CD14-positive monocyte (primary cell): Measurements from ENCODE around the gene CXCL3. TPM values are rescaled to one million over a fixed set of nuclear protein-coding genes. Genes with fewer than 3 reads are reported as not detected.

Source experiments
- DNase-seq, 3 donors: peaks; one replicate each; pipeline ENCODE4 v3.0.0-alpha.2; 2011 to 2022
- H2AFZ ChIP-seq: 2 replicates; pipeline ENCODE4 v1.6.0; 2012; ENCODE audit warnings: mild to moderate bottlenecking, low read depth, low read length, inconsistent platforms; ENCODE audit not compliant: insufficient read depth, poor library complexity, severe bottlenecking
- H3K27ac ChIP-seq, 2 donors: 1 replicate in 1 of 2; 2 replicates in 1 of 2; pipeline ENCODE4 v1.5.1; 2012 to 2013; ENCODE audit warnings: low read length in 2 of 2, control low read depth in 1 of 2, inconsistent platforms in 1 of 2, low read depth in 1 of 2, mild to moderate bottlenecking in 1 of 2
- H3K27me3 ChIP-seq, 2 donors: one replicate each; pipeline versions ENCODE4 v1.6.0 to v1.6.1; 2011 to 2013; ENCODE audit warnings: low read length in 2 of 2; ENCODE audit not compliant: control insufficient read depth in 2 of 2, insufficient read depth in 2 of 2
- H3K36me3 ChIP-seq, 2 donors: replicated peaks in 1 of 2; 1 replicate in 1 of 2; 2 replicates in 1 of 2; pipeline versions ENCODE4 v1.5.1 to v1.6.1; 2012 to 2013; ENCODE audit warnings: low read length in 2 of 2, control low read depth in 1 of 2, inconsistent platforms in 1 of 2, mild to moderate bottlenecking in 1 of 2; ENCODE audit not compliant: insufficient read depth in 2 of 2, control insufficient read depth in 1 of 2
- H3K4me1 ChIP-seq, 2 donors: 1 replicate in 1 of 2; 2 replicates in 1 of 2; pipeline versions ENCODE4 v1.5.1 to v1.6.1; 2012 to 2013; ENCODE audit warnings: low read length in 2 of 2, control low read depth in 1 of 2, inconsistent platforms in 1 of 2, mild to moderate bottlenecking in 1 of 2, moderate library complexity in 1 of 2; ENCODE audit not compliant: insufficient read depth in 2 of 2, control insufficient read depth in 1 of 2
- H3K4me2 ChIP-seq: replicated peaks from 2 replicates; pipeline ENCODE3; 2012; ENCODE audit warnings: low read length, moderate library complexity, mild to moderate bottlenecking; ENCODE audit not compliant: poor library complexity, severe bottlenecking; ENCODE audit errors: extremely low read depth
- H3K4me3 ChIP-seq, 3 experiments: fragments of 200-600 bp in 1 of 3; sonication (generic) in 1 of 3; replicated peaks in 1 of 3; 1 replicate in 2 of 3; 2 replicates in 1 of 3; pipeline ENCODE4 v1.5.1; 2011 to 2013; ENCODE audit warnings: low read length in 3 of 3, mild to moderate bottlenecking in 3 of 3, control low read depth in 2 of 3, low read depth in 2 of 3, inconsistent platforms in 1 of 3, moderate library complexity in 1 of 3
- H3K79me2 ChIP-seq: 2 replicates; pipeline ENCODE4 v1.6.0; 2012; ENCODE audit warnings: mild to moderate bottlenecking, control low read depth, inconsistent platforms, low read length, moderate library complexity; ENCODE audit not compliant: insufficient read depth
- H3K9ac ChIP-seq: 2 replicates; pipeline ENCODE4 v1.6.0; 2017; ENCODE audit warnings: low read length, mild to moderate bottlenecking; ENCODE audit not compliant: insufficient read depth, poor library complexity, severe bottlenecking
- H3K9me3 ChIP-seq, 2 donors: replicated peaks in 1 of 2; 1 replicate in 1 of 2; 2 replicates in 1 of 2; pipeline versions ENCODE4 v1.5.1 to v1.6.1; 2012 to 2013; ENCODE audit warnings: low read length in 2 of 2, control low read depth in 1 of 2; ENCODE audit not compliant: control insufficient read depth in 1 of 2, insufficient read depth in 1 of 2
- H4K20me1 ChIP-seq: 2 replicates; pipeline ENCODE4 v1.6.0; 2012; ENCODE audit warnings: mild to moderate bottlenecking, low read length, control low read depth, moderate library complexity; ENCODE audit not compliant: insufficient read depth
- H3K27ac Mint-ChIP-seq, 7 donors: one replicate each; pipeline ENCODE4 v1.8.0; 2020; ENCODE audit warnings: mild to moderate bottlenecking in 7 of 7, mixed read lengths in 7 of 7, moderate library complexity in 6 of 7, inconsistent platforms in 2 of 7
- H3K27me3 Mint-ChIP-seq, 3 donors: one replicate each; pipeline ENCODE4 v1.8.0; 2021 to 2022; ENCODE audit warnings: low read depth in 3 of 3, mild to moderate bottlenecking in 3 of 3, mixed read lengths in 3 of 3, moderate library complexity in 3 of 3, inconsistent platforms in 1 of 3
- H3K36me3 Mint-ChIP-seq, 2 donors: one replicate each; pipeline ENCODE4 v1.8.0; 2020; ENCODE audit warnings: mixed read lengths in 2 of 2, inconsistent platforms in 1 of 2, mild to moderate bottlenecking in 1 of 2
- H3K4me1 Mint-ChIP-seq: one replicate; pipeline ENCODE4 v1.8.0; 2020; ENCODE audit warnings: mild to moderate bottlenecking, mixed read lengths
- H3K4me3 Mint-ChIP-seq, 2 donors: one replicate each; pipeline ENCODE4 v1.8.0; 2020; ENCODE audit warnings: mild to moderate bottlenecking in 2 of 2, mixed read lengths in 2 of 2, moderate library complexity in 1 of 2
- H3K9me3 Mint-ChIP-seq, 7 donors: one replicate each; pipeline ENCODE4 v1.8.0; 2020 to 2022; ENCODE audit warnings: mixed read lengths in 7 of 7, mild to moderate bottlenecking in 6 of 7, moderate library complexity in 6 of 7, inconsistent platforms in 2 of 7
- WGBS: methylation state at CpG from one replicate; pipeline ENCODE4 v1.1.5; 2013; ENCODE audit warnings: missing lambda C conversion rate; ENCODE audit not compliant: insufficient coverage; 5-methylcytosine and 5-hydroxymethylcytosine counted together
- intact Hi-C, 2 donors: fragments of 100-400 bp; cut with micrococcal nuclease; formaldehyde crosslinking; loops; one replicate each; pipeline versions ENCODE4 v1.15.0 to v1.15.1; 2023
- polyA plus RNA-seq, 3 donors: library from polyadenylated mRNA; depleted of rRNA in 1 of 3; unstranded in 2 of 3; stranded (reverse) in 1 of 3; fragments of 300-500 nt in 2 of 3; fragments of >200 nt in 1 of 3; fragmentation: Illumina TruSeq in 2 of 3; gene quantifications; 1 replicate in 2 of 3; 2 replicates in 1 of 3; pipeline ENCODE4 v1.2.3, GENCODE V29; 2012 to 2021
- TF ChIP-seq, protein P1 (sequence below): fragments of 200-600 bp; IDR thresholded peaks from one replicate; pipeline ENCODE4 v1.8.0; 2022; ENCODE audit warnings: antibody characterized with exemption, mild to moderate bottlenecking

Gene CXCL3
- polyA plus RNA-seq, 3 donors = 2.5 to 4.4 (median 3.7) TPM

DNA sequence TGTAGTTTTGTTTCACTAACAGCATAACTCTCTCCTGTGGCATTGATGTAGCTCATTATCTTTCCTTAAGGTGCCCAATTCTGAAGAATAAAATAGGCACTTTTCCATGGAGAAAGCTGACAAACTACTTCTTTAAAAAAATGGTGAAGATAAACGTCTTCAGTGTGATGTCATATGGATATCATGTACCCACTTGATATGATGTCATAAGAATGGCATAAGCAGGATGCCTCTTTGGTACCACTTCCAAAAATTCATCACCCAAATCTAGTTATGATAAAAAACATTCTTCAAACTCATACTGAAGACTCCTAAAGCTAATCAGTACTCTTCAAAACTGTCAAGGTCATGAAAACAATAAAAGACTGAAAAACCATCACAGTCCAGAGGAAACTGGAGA, 2.9 kb upstream of the CXCL3 start:
- H3K4me2 ChIP-seq = no peak overlapping the region
- no peak overlapping the region for H3K4me3 ChIP-seq
- no peak overlapping the region for H3K27ac Mint-ChIP-seq
- intact Hi-C loops = no loop called here
- peaks cover 0 to 2% (median 0%) of the 10 kb centered on the region in 7 donors for H3K9me3 Mint-ChIP-seq
- no peak overlapping the region for H2AFZ ChIP-seq
- H3K4me3 Mint-ChIP-seq = no peak overlapping the region
- H3K4me1 Mint-ChIP-seq = peaks cover 39% of the 10 kb centered on the region
- no peak overlapping the region for H3K27ac ChIP-seq
- no peaks in the 10 kb centered on the region for H3K36me3 ChIP-seq
- TF ChIP-seq, protein P1, sequence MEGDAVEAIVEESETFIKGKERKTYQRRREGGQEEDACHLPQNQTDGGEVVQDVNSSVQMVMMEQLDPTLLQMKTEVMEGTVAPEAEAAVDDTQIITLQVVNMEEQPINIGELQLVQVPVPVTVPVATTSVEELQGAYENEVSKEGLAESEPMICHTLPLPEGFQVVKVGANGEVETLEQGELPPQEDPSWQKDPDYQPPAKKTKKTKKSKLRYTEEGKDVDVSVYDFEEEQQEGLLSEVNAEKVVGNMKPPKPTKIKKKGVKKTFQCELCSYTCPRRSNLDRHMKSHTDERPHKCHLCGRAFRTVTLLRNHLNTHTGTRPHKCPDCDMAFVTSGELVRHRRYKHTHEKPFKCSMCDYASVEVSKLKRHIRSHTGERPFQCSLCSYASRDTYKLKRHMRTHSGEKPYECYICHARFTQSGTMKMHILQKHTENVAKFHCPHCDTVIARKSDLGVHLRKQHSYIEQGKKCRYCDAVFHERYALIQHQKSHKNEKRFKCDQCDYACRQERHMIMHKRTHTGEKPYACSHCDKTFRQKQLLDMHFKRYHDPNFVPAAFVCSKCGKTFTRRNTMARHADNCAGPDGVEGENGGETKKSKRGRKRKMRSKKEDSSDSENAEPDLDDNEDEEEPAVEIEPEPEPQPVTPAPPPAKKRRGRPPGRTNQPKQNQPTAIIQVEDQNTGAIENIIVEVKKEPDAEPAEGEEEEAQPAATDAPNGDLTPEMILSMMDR = no peak
- no peaks in the 10 kb centered on the region for H3K79me2 ChIP-seq
- H3K9me3 ChIP-seq = no peaks in the 10 kb centered on the region
- no CpG with 5 or more reads among the region's 1 CpG for WGBS
- peaks cover 33 to 43% of the 10 kb centered on the region in 2 donors for H3K4me1 ChIP-seq
- H3K27me3 ChIP-seq = peaks cover 19 to 28% of the 10 kb centered on the region in 2 donors
- no peaks in the 10 kb centered on the region for H4K20me1 ChIP-seq
- no peak for DNase-seq
- H3K9ac ChIP-seq = no peak overlapping the region
- peaks cover 0 to 6% of the 10 kb centered on the region in 2 donors for H3K36me3 Mint-ChIP-seq
- H3K27me3 Mint-ChIP-seq = peaks cover 11 to 31% (median 30%) of the 10 kb centered on the region in 3 donors

DNA sequence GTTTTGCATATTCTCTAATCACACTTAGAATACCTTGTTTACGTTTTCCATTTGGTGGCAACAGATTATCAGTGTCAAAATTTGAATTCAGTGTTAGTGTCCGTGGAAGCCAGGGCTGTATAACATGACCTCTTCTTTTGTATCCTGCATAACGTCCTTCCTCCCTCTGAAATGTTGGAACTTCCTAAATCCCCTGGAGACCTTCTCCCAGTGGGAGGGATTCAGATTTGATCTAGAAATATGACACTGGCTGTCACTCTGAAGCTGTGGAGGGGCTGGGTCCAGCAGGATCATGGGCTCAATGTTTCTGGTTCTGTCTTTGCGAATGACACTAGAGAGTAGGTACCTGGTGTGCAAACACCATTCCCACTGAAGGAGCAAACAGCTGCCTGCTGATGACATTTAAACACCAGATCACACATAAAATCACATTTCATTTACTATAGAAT, 850 bp upstream of the CXCL3 start:
- peak overlapping the region in 5 of 7 donors; percentile 77 to 92 (median 85) for H3K27ac Mint-ChIP-seq
- intact Hi-C loops = loop anchor here in 1 of 2 donors (10.0 kb wide), 1 partner anchor 375 kb away; no protein-coding TSS in a partner anchor
- H4K20me1 ChIP-seq = no peaks in the 10 kb centered on the region
- H3K79me2 ChIP-seq = no peaks in the 10 kb centered on the region
- H3K36me3 Mint-ChIP-seq = peaks cover 0 to 6% of the 10 kb centered on the region in 2 donors
- H3K9me3 Mint-ChIP-seq = peaks cover 0 to 2% (median 0%) of the 10 kb centered on the region in 7 donors
- no peak overlapping the region for H3K27ac ChIP-seq
- H3K36me3 ChIP-seq = no peaks in the 10 kb centered on the region
- no peak overlapping the region for H3K9ac ChIP-seq
- no peaks in the 10 kb centered on the region for H3K9me3 ChIP-seq
- peaks cover 19 to 28% of the 10 kb centered on the region in 2 donors for H3K27me3 ChIP-seq
- H3K4me3 Mint-ChIP-seq = peak overlapping the region; percentile 80 to 89
- TF ChIP-seq, protein P1 = no peak
- WGBS = no CpG with 5 or more reads among the region's 4 CpGs
- peak overlapping the region; percentile 93 for H3K4me2 ChIP-seq
- peak overlapping the region; percentile 95 for H2AFZ ChIP-seq
- peaks cover 11 to 31% (median 27%) of the 10 kb centered on the region in 3 donors for H3K27me3 Mint-ChIP-seq
- DNase-seq = peak in 1 of 3 donors; percentile 38
- peaks cover 27 to 37% of the 10 kb centered on the region in 2 donors for H3K4me1 ChIP-seq
- peak overlapping the region; percentile 62 to 91 (median 85) for H3K4me3 ChIP-seq
- peaks cover 32% of the 10 kb centered on the region for H3K4me1 Mint-ChIP-seq
